Prostate gland (tissue), 2 donors: ENCODE results near the gene PRKG1. TPM values are rescaled to one million over a fixed set of nuclear protein-coding genes. Genes with fewer than 3 reads are reported as not detected.

Experiments
- DNase-seq: peaks from one replicate; pipeline ENCODE4 v3.0.0-alpha.2; 2019; ENCODE audit warnings: low spot score
- H3K27ac ChIP-seq, 2 donors: fragments of 200-600 bp; sonication (generic); 2 replicates each; pipeline ENCODE4 v1.5.1; 2017 to 2019
- H3K27me3 ChIP-seq: fragments of 200-600 bp; sonication (generic); replicated peaks from 2 replicates; pipeline ENCODE4 v1.5.1; 2019; ENCODE audit not compliant: insufficient read depth
- H3K36me3 ChIP-seq, 2 donors: fragments of 200-600 bp; sonication (generic); 1 replicate in 1 of 2; 2 replicates in 1 of 2; pipeline versions ENCODE4 v1.5.1 to v1.8.1; 2017 to 2019
- H3K4me1 ChIP-seq: fragments of 200-600 bp; sonication (generic); replicated peaks from 2 replicates; pipeline ENCODE4 v1.5.1; 2019
- H3K4me3 ChIP-seq, 2 donors: fragments of 200-600 bp; sonication (generic); 2 replicates each; pipeline ENCODE4 v1.5.1; 2017 to 2019
- H3K9me3 ChIP-seq: fragments of 200-600 bp; sonication (generic); 2 replicates; pipeline ENCODE4 v1.5.1; 2017
- POLR2A ChIP-seq: fragments of 450-650 bp; IDR thresholded peaks from one replicate; pipeline ENCODE4 v1.6.1; 2016; ENCODE audit warnings: antibody characterized with exemption, mild to moderate bottlenecking
- POLR2AphosphoS5 ChIP-seq: sonication (generic); formaldehyde crosslinking; IDR thresholded peaks from one replicate; pipeline ENCODE4 v1.6.1; 2017; ENCODE audit warnings: antibody characterized with exemption
- WGBS: methylation state at CpG from one replicate; pipeline ENCODE4 v1.1.5; 2018; 5-methylcytosine and 5-hydroxymethylcytosine counted together
- intact Hi-C: fragments of 100-400 bp; cut with DNase I; formaldehyde crosslinking; loops from one replicate; pipeline ENCODE4 v1.14.2; 2022
- total RNA-seq, 2 donors: library from RNA; depleted of rRNA; stranded (reverse); fragments of >200 nt; gene quantifications; one replicate each; pipeline ENCODE4 v1.1.0, GENCODE V29; 2016
- TF ChIP-seq, protein P1 (sequence below), 4 experiments: fragments of 200-600 bp in 2 of 4; fragments of 450-650 bp in 2 of 4; sonication (generic) in 2 of 4; IDR thresholded peaks; 1 replicate in 3 of 4; 2 replicates in 1 of 4; pipeline ENCODE4 v1.5.1; 2016 to 2019; ENCODE audit warnings: antibody characterized with exemption in 4 of 4, mild to moderate bottlenecking in 2 of 4, moderate library complexity in 2 of 4

Gene PRKG1
- total RNA-seq, 2 donors from 2014 or later: 2.7 to 9.0 TPM

DNA sequence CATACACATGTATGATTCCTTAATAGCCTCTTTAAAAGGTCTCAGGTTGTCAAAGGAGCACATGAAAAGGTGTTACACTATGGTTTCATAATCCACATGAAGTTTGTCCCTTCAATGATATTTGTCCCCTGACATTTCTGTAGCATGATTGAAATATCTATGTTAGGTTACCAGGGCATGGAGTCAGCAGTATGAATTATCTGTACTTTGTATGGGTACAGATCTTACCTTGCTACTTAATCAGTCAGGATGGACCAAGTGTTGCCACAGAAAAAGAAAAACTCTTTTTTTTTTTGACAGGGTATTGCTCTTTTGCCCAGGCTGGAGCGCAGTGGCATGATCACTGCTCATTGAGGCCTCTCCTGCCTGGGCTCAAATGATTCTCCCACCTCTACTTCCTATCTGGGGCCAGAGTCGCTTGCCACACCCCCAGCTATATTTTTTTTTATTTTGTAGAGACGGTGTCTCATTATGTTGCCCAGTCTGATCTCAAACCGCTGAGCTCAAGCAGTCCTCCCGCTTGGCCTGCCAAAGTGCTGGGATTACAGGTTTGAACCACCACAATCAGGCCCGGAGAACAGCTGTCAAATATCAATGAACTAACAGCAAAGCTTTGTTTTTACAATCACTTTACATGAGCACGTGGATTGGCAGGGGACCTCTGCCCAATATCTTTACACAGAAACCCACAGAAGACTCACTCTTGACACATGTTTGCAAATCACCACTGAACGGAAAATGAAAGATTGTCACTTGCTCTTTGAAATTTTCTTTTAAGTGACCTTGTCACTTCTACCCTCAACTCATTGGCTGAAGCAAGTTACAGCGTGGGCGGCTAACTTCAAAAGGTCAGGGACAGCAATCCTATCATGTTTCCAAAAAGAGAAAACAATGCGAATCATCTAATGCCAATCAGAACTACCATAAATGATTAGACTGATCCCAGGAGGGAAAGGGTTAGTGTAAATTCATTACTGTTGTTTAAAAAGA lies 140.2 kb downstream of the PRKG1 start:
- H3K27me3 ChIP-seq: no peaks in the 10 kb centered on the region
- WGBS: 72% methylated on average over 11 of the region's 11 CpGs
- no peak overlapping the region for H3K27ac ChIP-seq
- H3K9me3 ChIP-seq: no peaks in the 10 kb centered on the region
- H3K4me1 ChIP-seq: no peaks in the 10 kb centered on the region
- TF ChIP-seq POLR2A (no peak), POLR2AphosphoS5 (no peak)
- DNase-seq: no peak
- intact Hi-C loops: no loop called here
- no peak overlapping the region for H3K4me3 ChIP-seq
- no peaks in the 10 kb centered on the region for H3K36me3 ChIP-seq

DNA sequence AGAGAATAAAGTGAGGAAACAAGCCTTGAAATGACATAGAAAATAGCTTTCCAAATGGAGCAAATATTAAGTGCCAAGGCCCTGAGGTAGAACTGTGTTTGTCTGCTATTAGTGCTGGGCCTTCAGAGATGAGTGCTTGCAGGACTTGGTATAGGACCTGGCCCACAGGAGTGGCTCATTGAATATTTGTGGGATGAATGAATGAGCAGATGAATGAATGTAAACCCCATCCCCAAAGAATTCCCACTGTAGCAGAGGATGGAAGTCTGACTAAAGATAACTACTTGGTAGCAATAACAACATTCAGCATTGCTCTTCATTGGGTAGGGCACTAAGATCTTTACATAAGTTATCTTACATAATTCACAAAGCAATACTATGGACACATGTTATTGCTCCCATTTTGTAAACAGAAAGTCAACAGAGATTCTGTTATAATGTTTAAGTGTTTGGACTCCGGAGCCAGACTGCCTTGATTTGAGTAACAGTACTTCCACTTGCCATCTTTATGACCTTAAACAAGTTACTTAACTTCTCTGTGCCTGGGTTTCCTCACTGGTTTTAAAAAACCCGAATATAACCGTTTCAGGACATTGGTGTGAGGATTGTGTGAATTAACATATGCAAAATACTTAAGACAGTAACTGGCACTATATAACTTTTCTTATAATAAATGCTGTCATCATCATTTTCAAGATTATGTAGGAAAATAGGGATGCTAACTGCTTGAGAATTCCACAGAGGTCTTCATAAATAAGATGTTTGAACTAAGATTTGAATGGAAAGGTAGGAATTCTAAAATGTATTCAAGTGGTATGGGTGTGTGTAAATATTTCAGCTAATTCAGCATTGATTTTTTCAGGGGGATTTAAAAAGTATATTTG lies 141.9 kb downstream of the PRKG1 start:
- Histone ChIP-seq H3K4me3 (no peak overlapping the region), H3K36me3 (no peaks in the 10 kb centered on the region), H3K9me3 (no peaks in the 10 kb centered on the region), H3K27me3 (no peaks in the 10 kb centered on the region), H3K27ac (no peak overlapping the region), H3K4me1 (no peaks in the 10 kb centered on the region)
- WGBS: 79% methylated on average over 3 of the region's 3 CpGs
- TF ChIP-seq POLR2A: no peak
- TF ChIP-seq POLR2AphosphoS5: no peak
- TF ChIP-seq, protein P1, sequence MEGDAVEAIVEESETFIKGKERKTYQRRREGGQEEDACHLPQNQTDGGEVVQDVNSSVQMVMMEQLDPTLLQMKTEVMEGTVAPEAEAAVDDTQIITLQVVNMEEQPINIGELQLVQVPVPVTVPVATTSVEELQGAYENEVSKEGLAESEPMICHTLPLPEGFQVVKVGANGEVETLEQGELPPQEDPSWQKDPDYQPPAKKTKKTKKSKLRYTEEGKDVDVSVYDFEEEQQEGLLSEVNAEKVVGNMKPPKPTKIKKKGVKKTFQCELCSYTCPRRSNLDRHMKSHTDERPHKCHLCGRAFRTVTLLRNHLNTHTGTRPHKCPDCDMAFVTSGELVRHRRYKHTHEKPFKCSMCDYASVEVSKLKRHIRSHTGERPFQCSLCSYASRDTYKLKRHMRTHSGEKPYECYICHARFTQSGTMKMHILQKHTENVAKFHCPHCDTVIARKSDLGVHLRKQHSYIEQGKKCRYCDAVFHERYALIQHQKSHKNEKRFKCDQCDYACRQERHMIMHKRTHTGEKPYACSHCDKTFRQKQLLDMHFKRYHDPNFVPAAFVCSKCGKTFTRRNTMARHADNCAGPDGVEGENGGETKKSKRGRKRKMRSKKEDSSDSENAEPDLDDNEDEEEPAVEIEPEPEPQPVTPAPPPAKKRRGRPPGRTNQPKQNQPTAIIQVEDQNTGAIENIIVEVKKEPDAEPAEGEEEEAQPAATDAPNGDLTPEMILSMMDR (IDR thresholded peaks at IDR 0.05): no peak
- intact Hi-C loops: no loop called here
- no peak for DNase-seq

DNA sequence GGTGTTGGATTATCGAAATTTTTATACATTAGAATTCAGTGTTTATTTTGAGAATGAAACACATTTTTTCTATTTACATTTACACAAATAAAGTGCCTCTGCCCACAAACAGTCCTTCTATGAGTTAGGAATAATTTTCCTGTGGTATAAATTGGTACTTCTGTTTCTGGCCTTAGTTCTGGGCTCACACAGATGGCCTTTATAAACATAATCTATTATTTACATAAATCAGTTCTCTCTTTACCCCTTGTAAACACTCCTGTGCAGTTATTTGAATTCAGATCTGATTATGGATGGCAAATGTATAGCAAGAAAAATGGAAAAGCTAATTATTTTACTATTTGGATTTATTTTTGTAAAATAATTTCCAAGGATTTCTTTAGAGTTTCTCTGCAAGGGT lies 143.2 kb downstream of the PRKG1 start:
- H3K27ac ChIP-seq: no peak overlapping the region

DNA sequence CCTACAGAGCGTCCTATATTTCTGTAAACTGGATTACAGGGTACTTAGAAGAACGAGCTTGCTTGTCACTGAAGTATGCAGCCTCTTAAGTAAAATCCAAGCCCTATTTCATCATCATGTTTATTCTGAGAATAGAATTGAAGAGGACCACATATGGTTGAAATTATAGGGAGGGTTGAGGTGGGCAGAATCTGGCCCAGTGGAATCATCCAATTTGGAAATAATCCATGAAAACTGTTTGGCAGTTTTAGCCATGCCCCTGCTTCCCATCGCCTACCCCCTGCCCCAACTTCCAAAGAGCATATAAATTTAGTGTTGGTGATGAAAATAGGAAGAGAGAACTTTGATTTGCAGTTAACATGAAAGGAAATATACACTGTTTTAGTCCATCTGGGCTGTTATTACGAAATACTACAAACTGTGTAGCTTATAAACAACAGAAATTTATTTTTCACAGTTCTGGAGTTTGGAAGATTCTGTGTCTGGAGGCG lies 150.4 kb downstream of the PRKG1 start:
- Histone ChIP-seq H3K9me3 (no peaks in the 10 kb centered on the region), H3K4me3 (no peak overlapping the region), H3K27ac (no peak overlapping the region), H3K27me3 (no peaks in the 10 kb centered on the region), H3K36me3 (no peaks in the 10 kb centered on the region), H3K4me1 (no peaks in the 10 kb centered on the region)
- intact Hi-C loops: no loop called here
- TF ChIP-seq POLR2A: no peak
- TF ChIP-seq, protein P1 (IDR thresholded peaks at IDR 0.05): no peak
- TF ChIP-seq POLR2AphosphoS5: no peak
- DNase-seq: no peak
- WGBS: 79% methylated on average over 5 of the region's 5 CpGs

More for the DNA sequence above, 143.2 kb downstream of the PRKG1 start:
- intact Hi-C loops: no loop called here
- no peaks in the 10 kb centered on the region for H3K27me3 ChIP-seq
- H3K9me3 ChIP-seq: no peaks in the 10 kb centered on the region
- TF ChIP-seq POLR2A (no peak), POLR2AphosphoS5 (no peak)
- H3K4me3 ChIP-seq: no peak overlapping the region
- no peak for DNase-seq
- WGBS: 40% methylated on average over 1 of the region's 1 CpG
- H3K36me3 ChIP-seq: no peaks in the 10 kb centered on the region
- H3K4me1 ChIP-seq: no peaks in the 10 kb centered on the region

DNA sequence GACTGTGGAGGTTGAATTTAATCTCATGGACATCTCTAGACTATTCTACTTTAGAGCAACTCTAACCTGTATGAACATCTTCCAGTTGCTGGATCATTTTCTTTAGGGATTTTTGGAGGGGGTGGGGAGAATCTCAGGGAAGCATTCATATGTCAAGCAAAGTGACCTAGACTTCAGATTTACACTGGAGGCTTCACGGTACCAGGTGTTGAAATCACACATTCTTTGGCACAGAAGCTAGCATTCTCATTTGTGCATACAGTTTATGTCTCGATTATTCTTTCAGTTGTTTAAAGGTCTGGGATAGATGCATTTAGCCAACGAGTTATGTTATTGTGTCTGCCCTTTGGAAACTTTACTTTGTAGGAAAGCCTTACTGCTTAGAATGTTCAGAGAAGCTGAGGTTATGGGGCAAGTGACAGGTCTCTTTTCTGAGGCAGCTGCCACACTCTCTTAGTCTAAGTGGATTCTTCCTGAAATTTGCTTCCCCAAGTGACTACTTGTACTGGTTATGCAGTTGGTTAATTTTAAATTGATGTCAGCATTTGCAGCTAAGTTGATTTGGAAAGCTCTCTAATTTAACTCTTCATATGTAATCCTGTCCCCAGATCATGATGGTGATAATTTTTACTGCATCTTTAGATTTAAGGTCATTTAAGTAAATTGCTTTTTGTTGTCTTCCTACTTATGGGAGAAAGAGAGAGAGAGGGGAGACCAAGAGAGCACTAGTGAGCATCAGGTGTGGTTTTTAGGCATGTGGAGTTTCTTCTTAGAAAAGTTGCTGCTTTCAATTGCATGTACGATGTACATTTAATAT lies 153.8 kb downstream of the PRKG1 start:
- TF ChIP-seq POLR2AphosphoS5 (no peak), POLR2A (no peak)
- TF ChIP-seq, protein P1 (IDR thresholded peaks at IDR 0.05): no peak
- H3K27me3 ChIP-seq: no peaks in the 10 kb centered on the region
- no peaks in the 10 kb centered on the region for H3K36me3 ChIP-seq
- intact Hi-C loops: no loop called here
- no peaks in the 10 kb centered on the region for H3K9me3 ChIP-seq
- H3K27ac ChIP-seq: no peak overlapping the region
- no peaks in the 10 kb centered on the region for H3K4me1 ChIP-seq
- no peak overlapping the region for H3K4me3 ChIP-seq
- WGBS: 52% methylated on average over 4 of the region's 4 CpGs
- DNase-seq: no peak
